Activated CD8-positive, alpha-beta memory T cell treated with anti-CD3 and anti-CD28 coated beads, Interleukin-2, amount 10 ng/mL, durations not matched to agents 7 days and 5 days (primary cell): ENCODE measurements around the gene EMB. TPM values are rescaled to one million over a fixed set of nuclear protein-coding genes. Genes with fewer than 3 reads are reported as not detected.
"Not testable (repeated sequence)": the region's sequence is repeated elsewhere in the genome, so short reads cannot be mapped to it uniquely, and the experiment has no call there.

ENCODE experiments used
- ATAC-seq: fragments of 150-1000 bp; cut with Tn5 transposase; one replicate; pipeline ENCODE4 v1.10.0; 2021; ENCODE audit warnings: moderate library complexity
- CTCF ChIA-PET: fragments of 350-600 bp; sonication (Branson Sonifier 250); formaldehyde crosslinking; loops from one replicate; lab custom pipeline; 2021; ENCODE audit warnings: antibody characterized with exemption; lab: Charles Lee
- DNase-seq: peaks from one replicate; pipeline ENCODE4 v3.0.0-alpha.2; 2020
- H3K27ac Mint-ChIP-seq: one replicate; pipeline ENCODE4 v1.8.0; 2021; ENCODE audit warnings: mild to moderate bottlenecking, mixed read lengths
- H3K27me3 Mint-ChIP-seq: one replicate; pipeline ENCODE4 v1.8.0; 2021; ENCODE audit warnings: mixed read lengths
- H3K36me3 Mint-ChIP-seq: one replicate; pipeline ENCODE4 v1.8.0; 2021; ENCODE audit warnings: mild to moderate bottlenecking, mixed read lengths
- H3K4me1 Mint-ChIP-seq: one replicate; pipeline ENCODE4 v1.8.0; 2021; ENCODE audit warnings: mixed read lengths
- H3K4me3 Mint-ChIP-seq: one replicate; pipeline ENCODE4 v1.8.0; 2021; ENCODE audit warnings: mild to moderate bottlenecking, moderate library complexity, mixed read lengths
- H3K9me3 Mint-ChIP-seq: one replicate; pipeline ENCODE4 v1.8.0; 2022; ENCODE audit warnings: low read depth, mixed read lengths
- total RNA-seq, 2 experiments: library from RNA; stranded (reverse); gene quantifications; one replicate each; pipeline ENCODE4 v1.2.3, GENCODE V29; 2021

Gene EMB
- total RNA-seq, 2 experiments from 2014 or later: 132 to 161 TPM

- ATAC-seq, DNase-seq, H3K4me3 Mint-ChIP-seq, H3K9me3 Mint-ChIP-seq, H3K27ac Mint-ChIP-seq, H3K27me3 Mint-ChIP-seq, CTCF ChIA-PET: not testable (repeated sequence)
- Mint-ChIP-seq H3K36me3 (peaks cover 54% of the 10 kb centered on the region), H3K4me1 (peaks cover 34% of the 10 kb centered on the region)
These were observed 30.2 kb downstream of the EMB start for GRCh38 chr5:50410932-50411331.

- no peak overlapping the region for H3K4me3 Mint-ChIP-seq
- peaks cover 16% of the 10 kb centered on the region for H3K4me1 Mint-ChIP-seq
- DNase-seq (no peak), ATAC-seq (no peak)
- H3K9me3 Mint-ChIP-seq: no peaks in the 10 kb centered on the region
- peaks cover 50% of the 10 kb centered on the region for H3K36me3 Mint-ChIP-seq
- CTCF ChIA-PET: no interaction called here
- no peaks in the 10 kb centered on the region for H3K27me3 Mint-ChIP-seq
- no peak overlapping the region for H3K27ac Mint-ChIP-seq
These were observed 34.2 kb downstream of the EMB start for GRCh38 chr5:50406877-50407276.

- CTCF ChIA-PET: no interaction called here
These were observed 39.8 kb downstream of the EMB start for GRCh38 chr5:50401336-50401735.

GRCh38 chr5:50393925-50394609, 47.0 kb downstream of the EMB start:
- H3K4me1 Mint-ChIP-seq, H3K4me3 Mint-ChIP-seq, DNase-seq, ATAC-seq, H3K27me3 Mint-ChIP-seq, H3K9me3 Mint-ChIP-seq, H3K27ac Mint-ChIP-seq, CTCF ChIA-PET: not testable (repeated sequence)
- H3K36me3 Mint-ChIP-seq: peaks cover 70% of the 10 kb centered on the region

More at GRCh38 chr5:50401336-50401735, 39.8 kb downstream of the EMB start:
- ATAC-seq (no peak), DNase-seq (no peak)
- Mint-ChIP-seq H3K27ac (no peak overlapping the region), H3K27me3 (no peaks in the 10 kb centered on the region), H3K4me1 (peaks cover 1% of the 10 kb centered on the region), H3K36me3 (peaks cover 49% of the 10 kb centered on the region), H3K4me3 (no peak overlapping the region), H3K9me3 (no peaks in the 10 kb centered on the region)

- H3K4me1 Mint-ChIP-seq, H3K4me3 Mint-ChIP-seq, H3K9me3 Mint-ChIP-seq, CTCF ChIA-PET, H3K27me3 Mint-ChIP-seq, ATAC-seq, H3K27ac Mint-ChIP-seq, DNase-seq: not testable (repeated sequence)
- peaks cover 76% of the 10 kb centered on the region for H3K36me3 Mint-ChIP-seq
These were observed 48.8 kb downstream of the EMB start for GRCh38 chr5:50392289-50392688.

GRCh38 chr5:50384381-50384780, 56.7 kb downstream of the EMB start:
- DNase-seq, H3K4me3 Mint-ChIP-seq, H3K27ac Mint-ChIP-seq, H3K9me3 Mint-ChIP-seq, CTCF ChIA-PET, H3K27me3 Mint-ChIP-seq, ATAC-seq, H3K4me1 Mint-ChIP-seq: not testable (repeated sequence)
- H3K36me3 Mint-ChIP-seq: peaks cover 56% of the 10 kb centered on the region

GRCh38 chr5:50376696-50377095, 64.4 kb downstream of the EMB start:
- peaks cover 41% of the 10 kb centered on the region for H3K36me3 Mint-ChIP-seq
- H3K9me3 Mint-ChIP-seq, CTCF ChIA-PET, H3K27me3 Mint-ChIP-seq, H3K4me1 Mint-ChIP-seq, DNase-seq, H3K4me3 Mint-ChIP-seq, H3K27ac Mint-ChIP-seq, ATAC-seq: not testable (repeated sequence)

- H3K27me3 Mint-ChIP-seq, ATAC-seq, H3K9me3 Mint-ChIP-seq, H3K4me3 Mint-ChIP-seq, DNase-seq, H3K4me1 Mint-ChIP-seq, CTCF ChIA-PET, H3K27ac Mint-ChIP-seq: not testable (repeated sequence)
- H3K36me3 Mint-ChIP-seq: peaks cover 51% of the 10 kb centered on the region
These were observed 71.6 kb downstream of the EMB start for GRCh38 chr5:50369287-50370033.

GRCh38 chr5:50365426-50366251, 75.4 kb downstream of the EMB start:
- DNase-seq (no peak), ATAC-seq (no peak)
- peaks cover 12% of the 10 kb centered on the region for H3K9me3 Mint-ChIP-seq
- CTCF ChIA-PET: no interaction called here
- no peak overlapping the region for H3K4me3 Mint-ChIP-seq
- H3K4me1 Mint-ChIP-seq: peaks cover 20% of the 10 kb centered on the region
- peaks cover 49% of the 10 kb centered on the region for H3K36me3 Mint-ChIP-seq
- no peaks in the 10 kb centered on the region for H3K27me3 Mint-ChIP-seq
- no peak overlapping the region for H3K27ac Mint-ChIP-seq

GRCh38 chr5:50364535-50365309, 76.4 kb downstream of the EMB start:
- ATAC-seq, H3K27me3 Mint-ChIP-seq, DNase-seq, H3K4me3 Mint-ChIP-seq, CTCF ChIA-PET: not testable (repeated sequence)
- peaks cover 20% of the 10 kb centered on the region for H3K4me1 Mint-ChIP-seq
- H3K27ac Mint-ChIP-seq: peak overlapping the region; percentile 17
- peaks cover 43% of the 10 kb centered on the region for H3K36me3 Mint-ChIP-seq
- H3K9me3 Mint-ChIP-seq: peaks cover 13% of the 10 kb centered on the region

- no peaks in the 10 kb centered on the region for H3K27me3 Mint-ChIP-seq
- no peak for DNase-seq
- ATAC-seq: no peak
- peaks cover 25% of the 10 kb centered on the region for H3K36me3 Mint-ChIP-seq
- no peak overlapping the region for H3K4me3 Mint-ChIP-seq
- CTCF ChIA-PET: no interaction called here
- H3K4me1 Mint-ChIP-seq: peaks cover 9% of the 10 kb centered on the region
- H3K27ac Mint-ChIP-seq: no peak overlapping the region
- H3K9me3 Mint-ChIP-seq: peaks cover 10% of the 10 kb centered on the region
These were observed 81.9 kb downstream of the EMB start for GRCh38 chr5:50359187-50359586.

GRCh38 chr5:50352382-50352781, 88.7 kb downstream of the EMB start:
- CTCF ChIA-PET: interaction anchor here (0.9 kb wide), 1 partner anchor 15 kb away, joined by 3 read pairs; no protein-coding TSS in a partner anchor
- peaks cover 2% of the 10 kb centered on the region for H3K9me3 Mint-ChIP-seq

More at GRCh38 chr5:50352382-50352781, 88.7 kb downstream of the EMB start:
- Mint-ChIP-seq H3K4me3 (no peak overlapping the region), H3K27ac (no peak overlapping the region), H3K4me1 (peaks cover 3% of the 10 kb centered on the region), H3K27me3 (no peaks in the 10 kb centered on the region), H3K36me3 (peaks cover 8% of the 10 kb centered on the region)
- DNase-seq: no peak
- ATAC-seq: no peak
